Measurements from ENCODE around the gene TMEM130.

TMEM130 gene

GRCh38 chr7:98836811-98837629 is 32.8 kb downstream of the TMEM130 start:
- TF ChIP-seq TAF1 (IDR thresholded peaks at IDR 0.05; ENCODE audit: low read depth, low read length), result no peak
- TF ChIP-seq SPI1 (IDR thresholded peaks at IDR 0.05; ENCODE audit: low read depth, low read length), result no peak
- TF ChIP-seq POU2F2 (IDR thresholded peaks at IDR 0.05; ENCODE audit: low read depth, low read length), result no peak
- TF ChIP-seq POLR2A (IDR thresholded peaks at IDR 0.05; ENCODE audit: low read depth, low read length), result no peak
- TF ChIP-seq PAX5 (IDR thresholded peaks at IDR 0.05; ENCODE audit: insufficient read depth, low read length, severe bottlenecking), result no peak
- no peak for TF ChIP-seq POLR2AphosphoS5 (IDR thresholded peaks at IDR 0.05; ENCODE audit: low read depth, low read length)
- FAIRE-seq (peak; percentile 45), DNase-seq (ENCODE audit: insufficient read length, low spot score) (peak; percentile 47)

GRCh38 chr7:98834949-98835348 is 34.9 kb downstream of the TMEM130 start:
- FAIRE-seq (no peak), DNase-seq (ENCODE audit: insufficient read length, low spot score) (no peak)
- TF ChIP-seq POLR2A (IDR thresholded peaks at IDR 0.05; ENCODE audit: low read depth, low read length) (no peak), POLR2AphosphoS5 (IDR thresholded peaks at IDR 0.05; ENCODE audit: low read depth, low read length) (no peak), PAX5 (IDR thresholded peaks at IDR 0.05; ENCODE audit: insufficient read depth, low read length, severe bottlenecking) (no peak), TAF1 (IDR thresholded peaks at IDR 0.05; ENCODE audit: low read depth, low read length) (no peak), SPI1 (IDR thresholded peaks at IDR 0.05; ENCODE audit: low read depth, low read length) (no peak), POU2F2 (IDR thresholded peaks at IDR 0.05; ENCODE audit: low read depth, low read length) (no peak)

GRCh38 chr7:98833022-98833421 is 36.8 kb downstream of the TMEM130 start:
- FAIRE-seq (no peak), DNase-seq (ENCODE audit: insufficient read length, low spot score) (no peak)
- no peak for TF ChIP-seq SPI1 (IDR thresholded peaks at IDR 0.05; ENCODE audit: low read depth, low read length)
- no peak for TF ChIP-seq POU2F2 (IDR thresholded peaks at IDR 0.05; ENCODE audit: low read depth, low read length)
- no peak for TF ChIP-seq PAX5 (IDR thresholded peaks at IDR 0.05; ENCODE audit: insufficient read depth, low read length, severe bottlenecking)
- no peak for TF ChIP-seq POLR2A (IDR thresholded peaks at IDR 0.05; ENCODE audit: low read depth, low read length)
- no peak for TF ChIP-seq TAF1 (IDR thresholded peaks at IDR 0.05; ENCODE audit: low read depth, low read length)
- TF ChIP-seq POLR2AphosphoS5 (IDR thresholded peaks at IDR 0.05; ENCODE audit: low read depth, low read length), result no peak

DNA sequence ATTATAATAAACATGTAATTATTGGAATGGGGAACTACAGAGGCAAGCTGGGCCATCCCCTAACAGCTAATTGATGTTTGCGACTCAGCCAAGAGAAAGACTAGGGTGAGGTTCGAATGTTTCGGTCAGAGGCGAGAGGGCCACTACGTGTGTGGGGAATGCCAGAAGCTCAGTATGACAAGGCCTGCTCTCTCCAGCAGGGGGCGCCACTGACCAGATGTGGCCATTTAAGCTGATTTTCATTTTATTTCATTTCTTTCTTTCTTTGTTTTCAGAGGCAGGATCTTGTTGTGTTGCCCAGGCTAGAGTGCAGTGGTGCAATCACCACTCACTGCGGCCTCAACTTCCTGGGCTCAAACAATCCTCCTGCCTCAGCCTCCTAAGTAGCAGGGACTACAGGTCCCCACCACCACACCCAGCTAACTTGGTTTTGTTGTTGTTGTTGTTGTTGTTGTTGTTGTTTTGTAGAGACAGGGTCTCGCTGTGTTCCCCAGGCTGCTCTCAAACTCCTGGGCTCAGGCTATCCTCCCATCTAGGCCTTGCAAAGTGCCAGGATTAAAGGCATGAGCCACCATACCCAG is 38.1 kb downstream of the TMEM130 start:
- TF ChIP-seq POLR2AphosphoS5 (IDR thresholded peaks at IDR 0.05; ENCODE audit: low read depth, low read length) (no peak), POU2F2 (IDR thresholded peaks at IDR 0.05; ENCODE audit: low read depth, low read length) (no peak), SPI1 (IDR thresholded peaks at IDR 0.05; ENCODE audit: low read depth, low read length) (no peak), PAX5 (IDR thresholded peaks at IDR 0.05; ENCODE audit: insufficient read depth, low read length, severe bottlenecking) (no peak), POLR2A (IDR thresholded peaks at IDR 0.05; ENCODE audit: low read depth, low read length) (no peak), TAF1 (IDR thresholded peaks at IDR 0.05; ENCODE audit: low read depth, low read length) (no peak)
- FAIRE-seq, result no peak

DNA sequence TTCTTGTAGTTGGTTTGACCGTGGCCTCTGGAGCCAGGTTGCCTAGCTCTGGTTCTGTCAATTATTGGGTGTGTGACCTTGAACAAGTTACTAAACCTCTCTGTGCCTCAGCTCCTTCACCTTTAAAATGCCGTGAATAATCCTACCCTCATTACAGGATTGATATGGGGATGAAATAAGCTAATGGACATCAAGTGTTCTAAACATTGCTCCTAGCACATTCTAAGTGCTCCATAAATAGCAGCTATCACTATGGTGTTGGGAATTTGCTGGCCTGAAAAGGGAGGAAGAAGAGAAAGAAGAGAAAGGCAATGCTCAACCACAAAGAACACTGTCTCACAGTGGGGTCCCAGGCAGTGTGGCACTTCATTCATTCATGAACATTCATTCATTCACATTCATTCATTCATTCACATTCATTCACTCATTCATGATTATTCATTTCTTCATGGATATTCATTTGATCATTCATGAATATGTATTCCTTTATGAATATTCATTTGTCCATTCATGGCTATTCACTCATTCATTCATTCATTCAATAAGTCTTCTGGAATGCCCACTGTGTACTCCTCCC is 38.8 kb downstream of the TMEM130 start:
- no peak for DNase-seq (ENCODE audit: insufficient read length, low spot score)
- FAIRE-seq, result no peak
- no peak for TF ChIP-seq POU2F2 (IDR thresholded peaks at IDR 0.05; ENCODE audit: low read depth, low read length)
- TF ChIP-seq TAF1 (IDR thresholded peaks at IDR 0.05; ENCODE audit: low read depth, low read length), result no peak
- no peak for TF ChIP-seq PAX5 (IDR thresholded peaks at IDR 0.05; ENCODE audit: insufficient read depth, low read length, severe bottlenecking)
- TF ChIP-seq POLR2AphosphoS5 (IDR thresholded peaks at IDR 0.05; ENCODE audit: low read depth, low read length), result no peak
- TF ChIP-seq SPI1 (IDR thresholded peaks at IDR 0.05; ENCODE audit: low read depth, low read length), result no peak

More for the DNA sequence above, 38.1 kb downstream of the TMEM130 start:
- no peak for DNase-seq (ENCODE audit: insufficient read length, low spot score)

GRCh38 chr7:98828368-98828767 is 41.4 kb downstream of the TMEM130 start:
- no peak for FAIRE-seq
- no peak for TF ChIP-seq POLR2AphosphoS5 (IDR thresholded peaks at IDR 0.05; ENCODE audit: low read depth, low read length)
- no peak for TF ChIP-seq PAX5 (IDR thresholded peaks at IDR 0.05; ENCODE audit: insufficient read depth, low read length, severe bottlenecking)
- no peak for TF ChIP-seq POU2F2 (IDR thresholded peaks at IDR 0.05; ENCODE audit: low read depth, low read length)
- TF ChIP-seq POLR2A (IDR thresholded peaks at IDR 0.05; ENCODE audit: low read depth, low read length), result no peak
- TF ChIP-seq SPI1 (IDR thresholded peaks at IDR 0.05; ENCODE audit: low read depth, low read length), result no peak
- no peak for TF ChIP-seq TAF1 (IDR thresholded peaks at IDR 0.05; ENCODE audit: low read depth, low read length)
- no peak for DNase-seq (ENCODE audit: insufficient read length, low spot score)

DNA sequence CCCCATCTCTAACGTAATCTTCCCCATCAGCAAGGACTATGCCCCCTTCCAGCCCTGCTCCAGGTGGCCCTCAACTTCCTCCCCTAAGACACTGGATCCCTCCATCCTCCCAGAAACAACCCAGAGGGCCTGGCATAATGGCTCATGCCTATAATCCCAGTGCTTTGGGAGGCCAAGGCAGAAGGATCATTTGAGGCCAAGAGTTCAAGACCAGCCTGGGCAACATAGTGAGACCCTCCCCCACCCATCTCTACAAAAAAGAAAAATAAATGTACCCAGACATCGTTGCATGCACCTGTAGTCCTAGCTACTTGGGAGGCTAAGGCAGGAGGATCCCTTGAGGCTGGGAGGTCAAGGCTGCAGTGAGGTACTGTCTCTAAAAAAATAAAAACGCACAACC is 42.6 kb downstream of the TMEM130 start:
- FAIRE-seq, result no peak
- TF ChIP-seq POLR2AphosphoS5 (IDR thresholded peaks at IDR 0.05; ENCODE audit: low read depth, low read length), result no peak
- TF ChIP-seq POU2F2 (IDR thresholded peaks at IDR 0.05; ENCODE audit: low read depth, low read length), result no peak
- no peak for TF ChIP-seq POLR2A (IDR thresholded peaks at IDR 0.05; ENCODE audit: low read depth, low read length)
- TF ChIP-seq TAF1 (IDR thresholded peaks at IDR 0.05; ENCODE audit: low read depth, low read length), result no peak
- no peak for TF ChIP-seq SPI1 (IDR thresholded peaks at IDR 0.05; ENCODE audit: low read depth, low read length)
- TF ChIP-seq PAX5 (IDR thresholded peaks at IDR 0.05; ENCODE audit: insufficient read depth, low read length, severe bottlenecking), result no peak
- no peak for DNase-seq (ENCODE audit: insufficient read length, low spot score)

GRCh38 chr7:98826811-98827231 is 43.0 kb downstream of the TMEM130 start:
- no peak for DNase-seq (ENCODE audit: insufficient read length, low spot score)
- TF ChIP-seq TAF1 (IDR thresholded peaks at IDR 0.05; ENCODE audit: low read depth, low read length) (no peak), SPI1 (IDR thresholded peaks at IDR 0.05; ENCODE audit: low read depth, low read length) (no peak), POLR2A (IDR thresholded peaks at IDR 0.05; ENCODE audit: low read depth, low read length) (no peak), PAX5 (IDR thresholded peaks at IDR 0.05; ENCODE audit: insufficient read depth, low read length, severe bottlenecking) (no peak), POU2F2 (IDR thresholded peaks at IDR 0.05; ENCODE audit: low read depth, low read length) (no peak), POLR2AphosphoS5 (IDR thresholded peaks at IDR 0.05; ENCODE audit: low read depth, low read length) (no peak)
- no peak for FAIRE-seq

DNA sequence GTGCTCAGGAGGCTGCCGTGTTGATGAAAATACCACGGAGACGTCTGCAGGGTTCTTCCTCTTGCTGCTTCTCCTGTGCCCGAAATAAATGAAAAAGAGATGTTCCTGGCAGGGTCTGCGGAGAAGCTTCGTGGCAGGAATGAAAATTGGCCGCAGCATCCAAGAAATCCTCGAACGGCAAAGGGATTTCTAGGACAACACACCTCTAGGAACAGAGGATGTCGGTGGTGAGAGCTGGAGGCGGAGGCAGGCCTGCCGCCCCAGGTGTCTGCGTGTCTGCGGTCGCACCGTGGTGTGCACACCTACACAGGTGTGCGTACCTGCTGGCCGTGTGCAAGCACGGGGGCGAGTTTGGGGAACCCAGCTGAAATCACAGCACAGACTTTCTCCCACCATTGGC is 43.4 kb downstream of the TMEM130 start:
- TF ChIP-seq POLR2AphosphoS5 (IDR thresholded peaks at IDR 0.05; ENCODE audit: low read depth, low read length) (no peak), TAF1 (IDR thresholded peaks at IDR 0.05; ENCODE audit: low read depth, low read length) (no peak), POU2F2 (IDR thresholded peaks at IDR 0.05; ENCODE audit: low read depth, low read length) (no peak), POLR2A (IDR thresholded peaks at IDR 0.05; ENCODE audit: low read depth, low read length) (no peak), PAX5 (IDR thresholded peaks at IDR 0.05; ENCODE audit: insufficient read depth, low read length, severe bottlenecking) (no peak), SPI1 (IDR thresholded peaks at IDR 0.05; ENCODE audit: low read depth, low read length) (no peak)
- DNase-seq (ENCODE audit: insufficient read length, low spot score) (no peak), FAIRE-seq (no peak)

Measured in GM12891 (cell line).